Measurements from ENCODE around the gene HECTD4.

HECTD4 gene

DNA sequence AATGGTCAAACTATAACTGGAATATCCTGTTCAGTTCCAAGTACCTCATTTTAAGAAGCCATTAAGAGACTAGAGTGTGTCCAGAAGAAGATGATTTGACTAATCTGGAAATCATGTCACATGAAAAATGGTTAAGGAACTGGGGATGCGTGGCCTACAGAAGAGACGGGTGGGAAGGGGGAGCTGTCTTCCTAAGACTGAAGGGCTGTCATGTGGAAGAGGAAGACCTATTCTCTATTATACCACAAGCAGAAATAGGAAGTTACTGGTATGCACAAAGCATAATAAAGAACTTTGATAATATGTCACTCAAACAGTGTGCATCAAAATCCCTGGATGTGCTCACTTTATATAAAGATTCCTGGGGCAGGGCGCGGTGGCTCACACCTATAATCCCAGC lies 50.3 kb downstream of the HECTD4 start:
- H3K9me3 Mint-ChIP-seq, result no peaks in the 10 kb centered on the region
- H3K4me3 Mint-ChIP-seq, result no peak overlapping the region
- H3K27me3 Mint-ChIP-seq (ENCODE audit: low read depth), result no peaks in the 10 kb centered on the region
- peaks cover 8% of the 10 kb centered on the region for H3K36me3 Mint-ChIP-seq (ENCODE audit: low read depth)
- TF ChIP-seq, protein P1, sequence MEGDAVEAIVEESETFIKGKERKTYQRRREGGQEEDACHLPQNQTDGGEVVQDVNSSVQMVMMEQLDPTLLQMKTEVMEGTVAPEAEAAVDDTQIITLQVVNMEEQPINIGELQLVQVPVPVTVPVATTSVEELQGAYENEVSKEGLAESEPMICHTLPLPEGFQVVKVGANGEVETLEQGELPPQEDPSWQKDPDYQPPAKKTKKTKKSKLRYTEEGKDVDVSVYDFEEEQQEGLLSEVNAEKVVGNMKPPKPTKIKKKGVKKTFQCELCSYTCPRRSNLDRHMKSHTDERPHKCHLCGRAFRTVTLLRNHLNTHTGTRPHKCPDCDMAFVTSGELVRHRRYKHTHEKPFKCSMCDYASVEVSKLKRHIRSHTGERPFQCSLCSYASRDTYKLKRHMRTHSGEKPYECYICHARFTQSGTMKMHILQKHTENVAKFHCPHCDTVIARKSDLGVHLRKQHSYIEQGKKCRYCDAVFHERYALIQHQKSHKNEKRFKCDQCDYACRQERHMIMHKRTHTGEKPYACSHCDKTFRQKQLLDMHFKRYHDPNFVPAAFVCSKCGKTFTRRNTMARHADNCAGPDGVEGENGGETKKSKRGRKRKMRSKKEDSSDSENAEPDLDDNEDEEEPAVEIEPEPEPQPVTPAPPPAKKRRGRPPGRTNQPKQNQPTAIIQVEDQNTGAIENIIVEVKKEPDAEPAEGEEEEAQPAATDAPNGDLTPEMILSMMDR (IDR thresholded peaks at IDR 0.05; ENCODE audit: unreplicated experiment in 3 of 3), result no peak
- no peak overlapping the region for H3K27ac Mint-ChIP-seq
- peaks cover 39% of the 10 kb centered on the region for H3K4me1 Mint-ChIP-seq

DNA sequence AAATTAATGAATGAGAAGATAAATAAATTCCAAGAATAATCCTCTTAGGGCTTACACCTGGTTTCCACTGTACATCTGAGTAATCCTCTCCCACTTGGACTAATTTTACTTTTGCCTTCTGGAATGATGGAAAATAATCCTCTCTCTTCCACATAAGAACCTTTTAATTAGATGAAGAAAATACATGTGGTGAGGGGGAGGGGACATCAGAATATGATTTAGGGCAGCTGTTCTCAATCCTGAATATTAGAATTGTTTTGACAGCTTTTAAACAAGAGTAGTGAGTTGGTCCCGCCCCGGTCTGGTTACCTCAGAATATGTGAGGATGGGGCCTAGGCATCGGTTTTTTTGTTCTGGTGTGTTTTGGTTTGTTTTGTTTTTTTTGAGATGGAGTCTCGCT lies 51.5 kb downstream of the HECTD4 start:
- Mint-ChIP-seq H3K36me3 (ENCODE audit: low read depth) (peaks cover 5% of the 10 kb centered on the region), H3K9me3 (no peaks in the 10 kb centered on the region), H3K4me1 (peaks cover 39% of the 10 kb centered on the region), H3K27me3 (ENCODE audit: low read depth) (no peaks in the 10 kb centered on the region), H3K27ac (no peak overlapping the region), H3K4me3 (no peak overlapping the region)
- TF ChIP-seq, protein P1 (IDR thresholded peaks at IDR 0.05; ENCODE audit: unreplicated experiment in 3 of 3), result no peak

DNA sequence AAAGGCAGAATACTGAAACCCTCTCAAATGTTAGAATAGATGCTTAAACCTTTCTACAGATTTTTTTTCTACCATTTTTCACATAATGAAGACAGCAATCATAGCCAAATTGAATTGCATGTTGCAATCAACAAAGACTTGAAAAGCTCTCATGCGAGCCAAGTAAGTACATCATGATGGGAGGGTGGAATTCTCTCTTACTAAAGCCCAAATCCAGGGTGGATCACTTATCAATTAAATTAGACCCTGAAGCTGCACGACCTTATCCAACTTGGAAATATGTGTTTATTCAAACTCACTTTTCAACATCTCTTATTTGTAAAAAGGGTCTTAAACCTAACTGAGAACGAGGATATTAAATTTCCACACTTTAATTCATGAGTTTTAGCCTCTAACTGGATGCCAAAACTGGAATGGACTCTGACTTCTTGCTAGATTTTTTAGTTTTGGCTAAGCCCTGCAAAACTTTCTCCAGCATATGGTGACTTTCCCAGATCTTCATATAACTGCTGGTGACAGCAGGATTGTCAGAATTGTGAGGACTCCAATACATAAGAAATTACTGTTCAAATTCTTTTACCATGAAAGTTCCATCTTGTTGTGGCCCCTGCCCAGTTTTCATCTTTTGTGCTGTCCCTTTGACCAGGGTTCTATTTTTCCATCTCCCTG lies 53.6 kb downstream of the HECTD4 start:
- Mint-ChIP-seq H3K9me3 (no peaks in the 10 kb centered on the region), H3K27ac (peak overlapping the region in 2 of 3 experiments; percentile 31 to 58), H3K4me3 (no peak overlapping the region), H3K4me1 (peaks cover 48% of the 10 kb centered on the region), H3K36me3 (ENCODE audit: low read depth) (no peaks in the 10 kb centered on the region), H3K27me3 (ENCODE audit: low read depth) (no peaks in the 10 kb centered on the region)
- TF ChIP-seq, protein P1 (IDR thresholded peaks at IDR 0.05; ENCODE audit: unreplicated experiment in 3 of 3), result no peak

DNA sequence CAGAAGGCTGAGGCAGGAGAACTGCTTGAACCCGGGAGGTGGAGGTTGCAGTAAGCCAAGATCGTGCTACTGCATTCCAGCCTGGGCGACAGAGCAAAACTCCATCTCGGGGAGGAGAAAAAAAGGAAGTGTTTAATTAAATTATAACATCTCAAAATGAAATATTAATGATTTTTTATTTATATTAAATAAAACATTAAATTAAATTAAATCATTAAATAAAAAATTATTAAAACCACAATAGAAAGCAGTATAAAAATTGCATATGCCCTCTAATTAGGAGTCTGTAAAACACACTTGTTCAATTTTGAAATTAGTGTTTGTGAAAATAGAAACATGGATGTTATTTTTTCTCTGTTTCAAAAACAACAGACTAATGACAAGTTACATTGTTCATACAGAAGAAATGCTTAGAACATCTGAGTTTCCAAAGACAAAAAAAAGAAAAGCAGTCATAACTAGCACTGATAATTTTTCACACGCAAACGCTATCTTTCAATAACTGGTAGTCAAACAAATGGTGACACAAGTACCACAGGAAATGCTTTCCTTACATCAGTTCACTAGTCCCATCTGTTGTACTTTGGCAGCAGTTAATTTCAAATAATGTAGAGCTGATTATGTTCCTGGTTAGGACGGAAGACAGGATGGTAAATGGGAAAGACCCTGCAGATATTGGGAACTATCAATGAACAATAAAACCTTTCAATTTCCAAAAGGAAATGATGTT lies 54.9 kb downstream of the HECTD4 start:
- Mint-ChIP-seq H3K27me3 (ENCODE audit: low read depth) (no peaks in the 10 kb centered on the region), H3K4me1 (peaks cover 45% of the 10 kb centered on the region), H3K36me3 (ENCODE audit: low read depth) (no peaks in the 10 kb centered on the region), H3K9me3 (no peaks in the 10 kb centered on the region), H3K4me3 (no peak overlapping the region), H3K27ac (no peak overlapping the region)
- TF ChIP-seq, protein P1 (IDR thresholded peaks at IDR 0.05; ENCODE audit: unreplicated experiment in 3 of 3), result no peak

DNA sequence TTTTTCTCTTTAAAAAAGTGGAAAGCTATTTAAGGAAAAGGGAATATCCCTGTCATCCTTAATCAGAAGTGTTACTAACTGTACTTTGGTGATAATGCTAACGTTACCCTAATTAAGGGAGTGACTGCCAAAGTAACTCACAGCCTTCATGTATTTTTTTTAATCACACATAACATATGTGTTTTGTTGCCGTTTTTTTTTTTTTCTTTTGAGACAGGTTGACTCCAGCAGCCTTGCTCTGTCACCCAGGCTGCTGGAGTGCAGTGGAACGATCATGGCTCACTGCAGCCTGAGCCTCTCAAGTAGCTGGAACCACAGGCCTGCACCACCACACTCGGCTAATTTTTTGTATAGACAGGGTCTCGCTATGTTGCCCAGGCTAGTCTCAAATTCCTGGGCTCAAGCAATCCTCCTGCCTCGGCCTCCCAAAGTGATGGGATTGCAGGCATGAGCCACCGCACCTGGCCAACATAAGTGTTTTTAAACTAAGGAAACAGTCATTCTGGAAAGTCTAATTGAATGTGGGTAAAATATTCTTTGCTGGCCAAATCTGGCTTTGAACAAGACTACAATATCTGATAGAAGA lies 56.5 kb downstream of the HECTD4 start:
- Mint-ChIP-seq H3K9me3 (no peaks in the 10 kb centered on the region), H3K4me3 (no peak overlapping the region), H3K27ac (no peak overlapping the region), H3K4me1 (peaks cover 48% of the 10 kb centered on the region), H3K36me3 (ENCODE audit: low read depth) (no peaks in the 10 kb centered on the region), H3K27me3 (ENCODE audit: low read depth) (no peaks in the 10 kb centered on the region)
- TF ChIP-seq, protein P1 (IDR thresholded peaks at IDR 0.05; ENCODE audit: unreplicated experiment in 3 of 3), result no peak

Measured in nephron (organoid).